Cardiac muscle cell (in vitro differentiated cells and primary cell): ENCODE results near the gene MAP2K6. TPM values are rescaled to one million over a fixed set of nuclear protein-coding genes. Genes with fewer than 3 reads are reported as not detected.

Source experiments
- DNase-seq, 2 donors: peaks; one replicate each; pipeline versions ENCODE4 v3.0.0 to v3.0.0-alpha.2; 2010 to 2017; ENCODE audit warnings: low read depth in 1 of 2, low spot score in 1 of 2
- H3K27ac ChIP-seq: fragments of 200-600 bp; sonication (generic); 2 replicates; pipeline ENCODE4 v1.5.1; 2016
- H3K27me3 ChIP-seq: fragments of 200-600 bp; sonication (generic); 2 replicates; pipeline ENCODE4 v1.6.0; 2016; ENCODE audit warnings: control low read depth
- H3K36me3 ChIP-seq: fragments of 200-600 bp; sonication (generic); 2 replicates; pipeline ENCODE4 v1.5.1; 2016; ENCODE audit warnings: control low read depth
- H3K4me1 ChIP-seq: fragments of 200-600 bp; sonication (generic); 2 replicates; pipeline ENCODE4 v1.8.1; 2017; ENCODE audit warnings: low read depth, mild to moderate bottlenecking, mixed run types
- H3K4me3 ChIP-seq: fragments of 200-600 bp; sonication (generic); 2 replicates; pipeline ENCODE4 v1.5.1; 2016; ENCODE audit warnings: mild to moderate bottlenecking
- H3K9me3 ChIP-seq: fragments of 200-600 bp; sonication (generic); 2 replicates; pipeline ENCODE4 v1.5.1; 2017; ENCODE audit warnings: low read depth, mild to moderate bottlenecking, control low read depth
- CTCF ChIP-seq: IDR thresholded peaks from 2 replicates; pipeline ENCODE4 v1.5.1; 2012; ENCODE audit warnings: low read depth, mild to moderate bottlenecking, low read length
- polyA plus RNA-seq: library from polyadenylated mRNA; unstranded; fragments of >200 nt; fragmentation: Nextera tagmentation; extraction: Ambion mirVana; gene quantifications from 2 replicates; pipeline ENCODE4 v1.2.1, GENCODE V29; 2016
- total RNA-seq: library from RNA; depleted of rRNA; stranded (reverse); fragments of >200 nt; gene quantifications from 2 replicates; pipeline ENCODE4 v1.2.3, GENCODE V29; 2016

The MAP2K6 gene
- total and polyA plus RNA-seq, 2 experiments from 2014 or later: 13.1 to 13.2 TPM

- no peak for TF ChIP-seq CTCF
- no peaks in the 10 kb centered on the region for H3K9me3 ChIP-seq
- H3K4me1 ChIP-seq: no peaks in the 10 kb centered on the region
- no peaks in the 10 kb centered on the region for H3K27me3 ChIP-seq
- no peaks in the 10 kb centered on the region for H3K36me3 ChIP-seq
- H3K27ac ChIP-seq: no peak overlapping the region
- no peak overlapping the region for H3K4me3 ChIP-seq
- DNase-seq: no peak
Observed at GRCh38 chr17:69457603-69458002, 43.1 kb downstream of the MAP2K6 start.

- TF ChIP-seq CTCF: no peak
- no peak overlapping the region for H3K27ac ChIP-seq
- no peak for DNase-seq
- no peaks in the 10 kb centered on the region for H3K4me1 ChIP-seq
- H3K9me3 ChIP-seq: no peaks in the 10 kb centered on the region
- H3K27me3 ChIP-seq: no peaks in the 10 kb centered on the region
- no peaks in the 10 kb centered on the region for H3K36me3 ChIP-seq
- H3K4me3 ChIP-seq: no peak overlapping the region
Observed at GRCh38 chr17:69460963-69461922, 46.7 kb downstream of the MAP2K6 start.

- no peaks in the 10 kb centered on the region for H3K9me3 ChIP-seq
- TF ChIP-seq CTCF: no peak
- no peaks in the 10 kb centered on the region for H3K27me3 ChIP-seq
- H3K4me1 ChIP-seq: no peaks in the 10 kb centered on the region
- no peak overlapping the region for H3K4me3 ChIP-seq
- no peak for DNase-seq
- no peaks in the 10 kb centered on the region for H3K36me3 ChIP-seq
- H3K27ac ChIP-seq: no peak overlapping the region
Observed at GRCh38 chr17:69461951-69462369, 47.5 kb downstream of the MAP2K6 start.

GRCh38 chr17:69462882-69463281 lies 48.4 kb downstream of the MAP2K6 start:
- Histone ChIP-seq H3K27ac (no peak overlapping the region), H3K36me3 (no peaks in the 10 kb centered on the region), H3K4me1 (no peaks in the 10 kb centered on the region), H3K27me3 (no peaks in the 10 kb centered on the region), H3K4me3 (no peak overlapping the region), H3K9me3 (no peaks in the 10 kb centered on the region)
- no peak for DNase-seq
- TF ChIP-seq CTCF: no peak

GRCh38 chr17:69466451-69466850 lies 52.0 kb downstream of the MAP2K6 start:
- no peak overlapping the region for H3K27ac ChIP-seq
- H3K27me3 ChIP-seq: no peaks in the 10 kb centered on the region
- H3K36me3 ChIP-seq: no peaks in the 10 kb centered on the region
- no peak for DNase-seq
- no peak overlapping the region for H3K4me3 ChIP-seq
- no peaks in the 10 kb centered on the region for H3K9me3 ChIP-seq
- no peaks in the 10 kb centered on the region for H3K4me1 ChIP-seq
- no peak for TF ChIP-seq CTCF
